AG10803 (cell line): ENCODE measurements around the gene ALPL.
A peak's percentile ranks its signal among the peaks of the same experiment; 100 is the strongest.

Experiments
- DNase-seq: peaks from one replicate; pipeline ENCODE4 v3.0.0; 2010; ENCODE audit warnings: low read depth
- H3K4me3 ChIP-seq: 2 replicates; pipeline ENCODE4 v1.5.1; 2011; ENCODE audit warnings: mild to moderate bottlenecking, low read length, control low read depth
- CTCF ChIP-seq: conservative IDR thresholded peaks from 2 replicates; pipeline ENCODE4 v1.5.1; 2011; ENCODE audit warnings: mild to moderate bottlenecking, low read length, control low read depth, inconsistent platforms

The ALPL gene

GRCh38 chr1:21532992-21533534 lies 23.8 kb downstream of the ALPL start:
- TF ChIP-seq CTCF, result no peak
- no peak overlapping the region for H3K4me3 ChIP-seq
- no peak for DNase-seq

DNA sequence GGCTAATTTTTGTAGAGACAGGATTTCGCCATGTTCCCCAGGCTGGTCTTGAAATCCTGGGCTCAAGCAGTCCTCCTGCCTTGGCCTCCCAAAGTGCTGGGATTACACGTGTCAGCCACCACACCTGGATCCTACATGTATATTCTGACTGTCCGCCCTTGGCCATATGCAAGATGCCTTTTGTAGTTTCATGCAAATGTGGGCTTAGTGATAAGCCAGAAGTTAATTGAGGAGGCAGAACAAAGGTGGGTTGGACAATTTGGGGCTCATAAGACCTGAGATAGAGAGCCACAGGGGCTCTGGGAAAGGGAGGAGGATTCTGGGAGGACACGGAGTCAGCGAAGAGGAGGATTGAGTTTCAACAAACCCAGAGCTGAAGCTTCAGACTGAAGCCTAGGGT lies 24.9 kb downstream of the ALPL start:
- no peak for TF ChIP-seq CTCF
- H3K4me3 ChIP-seq, result no peak overlapping the region
- DNase-seq, result no peak

DNA sequence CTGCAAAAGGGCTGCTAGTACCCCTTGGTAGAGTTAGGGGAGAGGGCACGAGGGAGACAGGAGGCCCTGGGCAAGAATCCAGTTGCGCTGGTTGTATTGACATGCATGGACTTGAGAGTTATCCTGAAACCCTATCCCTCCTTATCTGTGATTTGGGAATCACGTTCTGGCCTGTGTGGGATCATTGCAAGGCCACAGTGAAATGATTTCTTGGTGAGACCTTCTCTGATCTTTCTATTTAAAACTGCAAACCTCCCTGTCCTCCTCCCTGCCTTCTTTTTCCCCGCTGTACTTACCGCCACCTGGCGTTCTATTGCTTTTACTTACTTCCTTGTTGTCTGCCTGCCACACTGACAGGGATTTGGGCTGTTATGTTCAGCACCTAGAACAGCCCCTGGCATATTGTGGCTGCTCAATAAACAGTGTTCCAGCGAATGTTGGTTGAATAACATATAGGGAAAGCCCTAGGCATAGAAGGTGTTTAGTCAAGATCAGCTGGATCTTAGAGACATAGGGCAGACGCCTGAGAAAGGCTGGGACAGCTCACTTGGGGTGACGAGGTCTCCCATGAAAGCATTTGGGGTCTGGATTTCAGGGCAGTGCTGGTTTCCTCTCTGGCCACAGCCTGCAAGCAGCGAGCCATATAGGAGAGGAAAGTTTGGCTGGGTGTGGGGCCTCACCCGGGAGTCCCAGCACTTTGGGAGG lies 25.6 kb downstream of the ALPL start:
- DNase-seq, result peak; percentile 58
- no peak overlapping the region for H3K4me3 ChIP-seq
- peak; percentile 51 for TF ChIP-seq CTCF

- TF ChIP-seq CTCF, result no peak
- no peak overlapping the region for H3K4me3 ChIP-seq
- DNase-seq, result peak; percentile 59
Observed at GRCh38 chr1:21536218-21536617, 27.0 kb downstream of the ALPL start.

DNA sequence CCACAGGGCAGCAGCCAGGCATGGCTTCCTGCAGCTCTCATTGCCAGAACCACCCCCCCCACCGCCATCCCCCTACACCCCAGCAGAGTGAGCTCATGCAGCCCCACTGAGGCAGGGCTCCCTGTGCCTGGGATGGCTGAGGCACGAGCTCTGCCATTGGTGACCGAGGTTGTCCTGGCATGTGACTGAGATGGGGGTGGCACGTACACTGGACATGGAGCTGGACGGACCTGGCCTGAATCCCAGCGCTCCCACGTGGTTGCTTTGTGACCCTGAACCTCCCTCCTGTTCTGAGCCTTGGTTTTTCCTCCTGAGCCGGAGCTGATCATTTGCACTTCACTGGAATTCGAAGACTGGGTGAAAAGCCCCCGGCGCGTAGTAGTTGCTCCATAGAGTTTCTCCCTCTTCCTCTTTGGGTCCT lies 28.3 kb downstream of the ALPL start:
- TF ChIP-seq CTCF, result no peak
- H3K4me3 ChIP-seq, result no peak overlapping the region
- no peak for DNase-seq

DNA sequence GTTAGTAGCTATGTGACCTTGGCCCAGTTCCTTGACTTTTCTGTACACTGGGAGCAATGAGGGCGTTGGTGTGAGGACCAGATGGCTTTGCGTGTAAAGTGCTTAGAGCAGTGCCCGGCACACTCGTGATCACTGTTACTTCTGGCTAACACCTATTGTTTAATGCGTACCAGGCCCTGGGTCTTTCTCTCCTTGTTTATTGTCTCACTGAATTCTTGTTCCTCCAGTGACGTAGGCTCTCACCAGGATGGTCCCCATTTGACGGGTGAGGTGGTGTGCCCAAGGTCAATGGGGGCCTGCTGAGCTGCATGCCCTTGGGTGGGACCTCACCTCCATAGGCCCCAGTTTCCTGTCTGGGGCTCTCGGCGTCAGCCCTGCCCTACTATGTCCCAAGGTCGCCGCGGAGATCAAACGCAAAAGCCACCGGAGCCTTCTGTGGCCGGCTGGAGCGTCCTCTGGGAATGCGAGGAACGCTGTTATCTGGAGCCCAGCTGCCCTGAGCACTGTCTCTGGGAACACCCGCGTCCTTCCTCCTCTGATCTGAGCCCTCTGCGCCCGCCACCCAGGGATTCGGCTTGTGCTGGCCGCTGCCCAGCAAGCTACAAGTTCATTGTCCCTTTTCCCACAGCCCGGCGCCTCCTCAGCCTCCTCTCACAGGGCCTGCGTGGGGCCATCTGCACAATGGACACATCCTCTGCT lies 28.9 kb downstream of the ALPL start:
- H3K4me3 ChIP-seq, result no peak overlapping the region
- peak; percentile 17 for DNase-seq
- TF ChIP-seq CTCF, result no peak

DNA sequence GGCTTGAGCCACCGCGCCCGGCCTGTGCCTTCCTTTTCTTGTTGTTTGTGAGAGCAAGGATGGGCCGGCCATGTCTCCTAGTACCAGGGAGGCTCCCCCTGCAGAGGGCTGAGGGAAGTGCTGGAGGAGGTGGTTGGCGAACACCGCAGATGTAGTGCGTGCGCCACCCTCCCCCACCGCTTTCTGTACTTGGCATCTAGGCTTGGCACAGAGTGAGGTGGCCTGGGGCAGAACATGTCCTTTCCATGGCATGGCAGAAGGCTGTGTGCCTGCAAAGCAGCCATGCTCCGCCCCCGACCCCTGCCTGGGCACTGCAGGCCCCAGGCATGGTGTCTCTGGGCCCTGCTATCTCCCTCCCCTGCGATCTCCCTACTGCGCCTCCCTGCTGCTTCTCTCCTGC lies 30.7 kb downstream of the ALPL start:
- peak; percentile 37 for TF ChIP-seq CTCF
- no peak overlapping the region for H3K4me3 ChIP-seq
- no peak for DNase-seq
